Osteoblast (primary cell): ENCODE results near the gene TULP4. TPM values are rescaled to one million over a fixed set of nuclear protein-coding genes. Genes with fewer than 3 reads are reported as not detected.

Source experiments
- DNase-seq: peaks from one replicate; pipeline ENCODE4 v3.0.0; 2011; ENCODE audit warnings: low spot score, mixed read lengths; ENCODE audit not compliant: insufficient read length; ENCODE audit errors: missing footprints
- H2AFZ ChIP-seq: 2 replicates; pipeline ENCODE4 v1.6.0; 2011; ENCODE audit warnings: mild to moderate bottlenecking, low read length
- H3K27ac ChIP-seq: 2 replicates; pipeline ENCODE4 v1.5.1; 2011; ENCODE audit warnings: mild to moderate bottlenecking, low read depth, low read length, moderate library complexity
- H3K27me3 ChIP-seq: 2 replicates; pipeline ENCODE4 v1.6.0; 2012; ENCODE audit warnings: mild to moderate bottlenecking, control low read depth, inconsistent platforms, low read length, moderate library complexity; ENCODE audit not compliant: insufficient read depth
- H3K36me3 ChIP-seq: 2 replicates; pipeline ENCODE4 v1.5.1; 2011; ENCODE audit warnings: mild to moderate bottlenecking, low read length, control low read depth, moderate library complexity; ENCODE audit not compliant: insufficient read depth
- H3K4me1 ChIP-seq: 2 replicates; pipeline ENCODE4 v1.5.1; 2011; ENCODE audit warnings: mild to moderate bottlenecking, low read length, control low read depth, moderate library complexity; ENCODE audit not compliant: insufficient read depth
- H3K4me2 ChIP-seq: 2 replicates; pipeline ENCODE4 v1.6.0; 2011; ENCODE audit warnings: mild to moderate bottlenecking, low read length; ENCODE audit not compliant: insufficient read depth
- H3K4me3 ChIP-seq: fragments of 200-600 bp; sonication (generic); 3 replicates; pipeline ENCODE4 v1.5.1; 2012; ENCODE audit warnings: mild to moderate bottlenecking, low read length, inconsistent platforms; ENCODE audit not compliant: insufficient read depth
- H3K79me2 ChIP-seq: 2 replicates; pipeline ENCODE4 v1.6.0; 2012; ENCODE audit warnings: mild to moderate bottlenecking, low read length, control low read depth, inconsistent platforms; ENCODE audit not compliant: insufficient read depth
- H3K9me3 ChIP-seq: 2 replicates; pipeline ENCODE4 v1.5.1; 2011; ENCODE audit warnings: low read depth, low read length, control low read depth
- H4K20me1 ChIP-seq: 2 replicates; pipeline ENCODE4 v1.6.0; 2012; ENCODE audit warnings: mild to moderate bottlenecking, low read length, control low read depth; ENCODE audit not compliant: insufficient read depth
- CTCF ChIP-seq: IDR thresholded peaks from 2 replicates; pipeline ENCODE4 v1.5.1; 2011; ENCODE audit warnings: mild to moderate bottlenecking, low read depth, low read length, moderate library complexity; ENCODE audit errors: extremely low read depth
- total RNA-seq: library from RNA; depleted of rRNA; stranded (reverse); fragments of >200 nt; gene quantifications from 2 replicates; pipeline ENCODE4 v1.2.3, GENCODE V29; 2012

The TULP4 gene
- total RNA-seq, 1 donor, result 172 TPM

- no peaks in the 10 kb centered on the region for H3K36me3 ChIP-seq
- peaks cover 7% of the 10 kb centered on the region for H4K20me1 ChIP-seq
- no peaks in the 10 kb centered on the region for H3K4me1 ChIP-seq
- no peak overlapping the region for H2AFZ ChIP-seq
- DNase-seq, result no peak
- H3K27me3 ChIP-seq, result no peaks in the 10 kb centered on the region
- no peak overlapping the region for H3K4me3 ChIP-seq
- no peaks in the 10 kb centered on the region for H3K79me2 ChIP-seq
- no peaks in the 10 kb centered on the region for H3K9me3 ChIP-seq
- H3K4me2 ChIP-seq, result no peak overlapping the region
- peak overlapping the region; percentile 19 for H3K27ac ChIP-seq
- TF ChIP-seq CTCF, result no peak
Measured at GRCh38 chr6:158441716-158442215, 129.5 kb downstream of the TULP4 start.

GRCh38 chr6:158442306-158442705 is 130.0 kb downstream of the TULP4 start:
- Histone ChIP-seq H3K27me3 (no peaks in the 10 kb centered on the region), H3K4me2 (no peak overlapping the region), H2AFZ (no peak overlapping the region), H3K9me3 (no peaks in the 10 kb centered on the region), H4K20me1 (peaks cover 7% of the 10 kb centered on the region), H3K36me3 (no peaks in the 10 kb centered on the region), H3K27ac (no peak overlapping the region), H3K79me2 (no peaks in the 10 kb centered on the region), H3K4me1 (no peaks in the 10 kb centered on the region), H3K4me3 (no peak overlapping the region)
- TF ChIP-seq CTCF, result no peak
- no peak for DNase-seq

GRCh38 chr6:158445426-158446085 is 133.3 kb downstream of the TULP4 start:
- peaks cover 7% of the 10 kb centered on the region for H4K20me1 ChIP-seq
- H2AFZ ChIP-seq, result no peak overlapping the region
- no peaks in the 10 kb centered on the region for H3K9me3 ChIP-seq
- no peaks in the 10 kb centered on the region for H3K4me1 ChIP-seq
- no peaks in the 10 kb centered on the region for H3K36me3 ChIP-seq
- H3K4me2 ChIP-seq, result no peak overlapping the region
- H3K27ac ChIP-seq, result no peak overlapping the region
- TF ChIP-seq CTCF, result no peak
- H3K27me3 ChIP-seq, result no peaks in the 10 kb centered on the region
- no peak overlapping the region for H3K4me3 ChIP-seq
- no peaks in the 10 kb centered on the region for H3K79me2 ChIP-seq
- no peak for DNase-seq

- no peaks in the 10 kb centered on the region for H3K27me3 ChIP-seq
- H3K36me3 ChIP-seq, result peaks cover 6% of the 10 kb centered on the region
- no peak overlapping the region for H3K4me2 ChIP-seq
- H3K79me2 ChIP-seq, result no peaks in the 10 kb centered on the region
- no peak for TF ChIP-seq CTCF
- H4K20me1 ChIP-seq, result peaks cover 7% of the 10 kb centered on the region
- H3K27ac ChIP-seq, result no peak overlapping the region
- no peak overlapping the region for H3K4me3 ChIP-seq
- H3K9me3 ChIP-seq, result no peaks in the 10 kb centered on the region
- DNase-seq, result no peak
- no peak overlapping the region for H2AFZ ChIP-seq
- H3K4me1 ChIP-seq, result no peaks in the 10 kb centered on the region
Measured at GRCh38 chr6:158448856-158449255, 136.6 kb downstream of the TULP4 start.
